ENCODE data around the gene PTPN4.

DNA sequence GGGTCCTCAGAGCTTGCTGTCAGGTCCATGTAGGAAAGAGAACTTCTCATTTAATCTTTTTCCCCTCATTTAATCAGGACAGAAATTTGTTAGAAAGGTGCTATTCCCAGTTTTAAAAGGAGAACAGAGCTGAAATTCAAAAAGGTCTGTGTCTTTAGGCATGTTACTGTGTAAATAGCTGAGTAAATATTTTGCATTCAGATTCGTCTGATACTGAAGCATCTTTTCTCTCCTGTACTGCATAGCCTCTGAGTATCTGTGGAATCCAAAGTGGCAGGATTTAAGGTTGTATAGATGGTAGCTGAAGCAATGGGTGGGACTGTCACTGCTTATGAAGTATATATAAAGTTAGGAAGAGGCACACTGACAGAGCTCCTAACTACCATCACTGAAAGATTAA is 9.0 kb downstream of the PTPN4 start:
- TF ChIP-seq CREB5 (CRISPR knock-in tag; IDR thresholded peaks at IDR 0.05; ENCODE audit: low read depth) (no peak), GLIS3 (CRISPR knock-in tag; IDR thresholded peaks at IDR 0.05) (no peak), PPARA (CRISPR knock-in tag; IDR thresholded peaks at IDR 0.05; ENCODE audit: borderline replicate concordance) (no peak)
- TF ChIP-seq, protein P1, sequence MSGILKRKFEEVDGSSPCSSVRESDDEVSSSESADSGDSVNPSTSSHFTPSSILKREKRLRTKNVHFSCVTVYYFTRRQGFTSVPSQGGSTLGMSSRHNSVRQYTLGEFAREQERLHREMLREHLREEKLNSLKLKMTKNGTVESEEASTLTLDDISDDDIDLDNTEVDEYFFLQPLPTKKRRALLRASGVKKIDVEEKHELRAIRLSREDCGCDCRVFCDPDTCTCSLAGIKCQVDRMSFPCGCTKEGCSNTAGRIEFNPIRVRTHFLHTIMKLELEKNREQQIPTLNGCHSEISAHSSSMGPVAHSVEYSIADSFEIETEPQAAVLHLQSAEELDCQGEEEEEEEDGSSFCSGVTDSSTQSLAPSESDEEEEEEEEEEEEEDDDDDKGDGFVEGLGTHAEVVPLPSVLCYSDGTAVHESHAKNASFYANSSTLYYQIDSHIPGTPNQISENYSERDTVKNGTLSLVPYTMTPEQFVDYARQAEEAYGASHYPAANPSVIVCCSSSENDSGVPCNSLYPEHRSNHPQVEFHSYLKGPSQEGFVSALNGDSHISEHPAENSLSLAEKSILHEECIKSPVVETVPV (CRISPR knock-in tag; IDR thresholded peaks at IDR 0.05) = no peak
